HCT116 (cell line): ENCODE data around the gene AQP1. TPM values are rescaled to one million over a fixed set of nuclear protein-coding genes. Genes with fewer than 3 reads are reported as not detected.

Experiments used
- ATAC-seq: fragments of 200-7000 bp; cut with Tn5 transposase; 2 replicates; pipeline ENCODE4 v1.9.1; 2020; ENCODE audit warnings: mild to moderate bottlenecking, moderate library complexity
- BruUV-seq: library from RNA; stranded (reverse); fragments of 400-500 nt; replicated peaks from 2 replicates; lab custom pipeline; 2021; lab: Mats Ljungman, UMichigan
- CTCF ChIA-PET: fragments of 300-600 bp; sonication (Branson Sonifier 250); formaldehyde crosslinking; loops from one replicate; lab custom pipeline; 2021; ENCODE audit warnings: antibody characterized with exemption; lab: Charles Lee
- POLR2A ChIA-PET: fragments of 300-600, 350-600 bp; sonication (Branson Sonifier 250); formaldehyde crosslinking; loops from one replicate; lab custom pipeline; 2021; ENCODE audit warnings: antibody characterized with exemption; lab: Charles Lee
- RAD21 ChIA-PET, 2 experiments: fragments of 300-600 bp; sonication (Branson Sonifier 250); formaldehyde crosslinking; loops; one replicate each; lab custom pipeline; 2023; ENCODE audit warnings: low total read pairs in 2 of 2; ENCODE audit not compliant: uncharacterized antibody in 2 of 2, unreplicated experiment in 2 of 2, low non-redundant PET in 1 of 2; lab: Charles Lee
- DNase-seq: peaks from one replicate; pipeline ENCODE4 v3.0.0-alpha.2; 2010; ENCODE audit warnings: low read depth, low spot score
- H2AFZ ChIP-seq: fragments of 200-600 bp; shearing (Covaris generic), sonication (generic); 2 replicates; pipeline ENCODE4 v1.6.1; 2017; ENCODE audit warnings: low read depth, mixed run types, mixed read lengths, antibody characterized with exemption, low read length; ENCODE audit not compliant: poor library complexity, severe bottlenecking
- H3K27ac ChIP-seq: 2 replicates; pipeline ENCODE4 v1.5.1; 2012; ENCODE audit warnings: low read depth, low read length
- H3K27me3 ChIP-seq: fragments of 200-600 bp; sonication (generic); 2 replicates; pipeline ENCODE4 v1.6.1; 2016; ENCODE audit warnings: mixed run types, low read length, mixed read lengths; ENCODE audit not compliant: insufficient read depth
- H3K36me3 ChIP-seq, 2 experiments: fragments of 200-500 bp in 1 of 2; fragments of 200-600 bp in 1 of 2; sonication (Bioruptor generic) in 1 of 2; sonication (generic) in 1 of 2; 2 replicates each; pipeline versions ENCODE4 v1.5.1 to v1.6.1; 2014 to 2016; ENCODE audit warnings: low read length in 2 of 2, inconsistent platforms in 1 of 2, mixed read lengths in 1 of 2, mixed run types in 1 of 2; ENCODE audit not compliant: insufficient read depth in 2 of 2, control insufficient read depth in 1 of 2
- H3K4me1 ChIP-seq, 2 experiments: fragments of 200-600 bp in 1 of 2; sonication (generic) in 1 of 2; 2 replicates each; pipeline versions ENCODE4 v1.5.1 to v1.6.1; 2012 to 2017; ENCODE audit warnings: low read length in 2 of 2, inconsistent platforms in 1 of 2, mild to moderate bottlenecking in 1 of 2, mixed read lengths in 1 of 2, mixed run types in 1 of 2, moderate library complexity in 1 of 2; ENCODE audit not compliant: insufficient read depth in 2 of 2, control insufficient read depth in 1 of 2
- H3K4me2 ChIP-seq: fragments of 200-600 bp; sonication (generic); 2 replicates; pipeline ENCODE4 v1.6.1; 2017; ENCODE audit warnings: mixed run types, low read length, mixed read lengths
- H3K4me3 ChIP-seq, 2 experiments: fragments of 200-600 bp in 1 of 2; sonication (generic) in 1 of 2; replicated peaks in 1 of 2; 2 replicates each; pipeline ENCODE4 v1.5.1; 2011 to 2016; ENCODE audit warnings: low read length in 2 of 2, control low read depth in 1 of 2, low read depth in 1 of 2, mild to moderate bottlenecking in 1 of 2, mixed read lengths in 1 of 2, mixed run types in 1 of 2
- H3K79me2 ChIP-seq: fragments of 200-600 bp; sonication (generic); 2 replicates; pipeline ENCODE4 v1.6.1; 2017; ENCODE audit warnings: mild to moderate bottlenecking, mixed run types, low read length, moderate library complexity, mixed read lengths; ENCODE audit not compliant: insufficient read depth
- H3K9ac ChIP-seq: fragments of 200-600 bp; sonication (generic); 2 replicates; pipeline ENCODE4 v1.6.1; 2016; ENCODE audit warnings: low read length, mixed read lengths
- H3K9me2 ChIP-seq: fragments of 200-600 bp; sonication (generic), shearing (Covaris generic); 2 replicates; pipeline ENCODE4 v1.6.1; 2017; ENCODE audit warnings: mixed run types, mild to moderate bottlenecking, moderate library complexity; ENCODE audit not compliant: insufficient read depth
- H3K9me3 ChIP-seq, 2 experiments: fragments of 200-500 bp in 1 of 2; fragments of 200-600 bp in 1 of 2; sonication (Bioruptor generic) in 1 of 2; sonication (generic) in 1 of 2; 2 replicates each; pipeline ENCODE4 v1.6.1; 2014 to 2017; ENCODE audit warnings: low read length in 2 of 2, mixed read lengths in 2 of 2, inconsistent platforms in 1 of 2, low read depth in 1 of 2, mild to moderate bottlenecking in 1 of 2, mixed run types in 1 of 2, moderate library complexity in 1 of 2; ENCODE audit not compliant: control insufficient read depth in 1 of 2, insufficient read depth in 1 of 2
- H4K20me1 ChIP-seq: fragments of 200-600 bp; sonication (generic), shearing (Covaris generic); 2 replicates; pipeline ENCODE4 v1.6.1; 2017; ENCODE audit warnings: mixed run types, mild to moderate bottlenecking, moderate library complexity; ENCODE audit not compliant: insufficient read depth
- ATF3 ChIP-seq: IDR thresholded peaks from 2 replicates; pipeline ENCODE4 v1.6.1; 2012
- CEBPB ChIP-seq: IDR thresholded peaks from 2 replicates; pipeline ENCODE4 v1.6.1; 2012; ENCODE audit warnings: low read depth
- CTCF ChIP-seq, 3 experiments: fragments of 200-600 bp in 1 of 3; sonication (generic) in 1 of 3; IDR thresholded peaks in 2 of 3; conservative IDR thresholded peaks in 1 of 3; 2 replicates each; pipeline ENCODE4 v1.5.1; 2012 to 2017; ENCODE audit warnings: low read depth in 2 of 3, low read length in 2 of 3, antibody characterized with exemption in 1 of 3, borderline replicate concordance in 1 of 3, control low read depth in 1 of 3, mild to moderate bottlenecking in 1 of 3, mixed read lengths in 1 of 3, mixed run types in 1 of 3, moderate library complexity in 1 of 3; ENCODE audit not compliant: insufficient read depth in 1 of 3
- EZH2phosphoT487 ChIP-seq: fragments of 200-600 bp; IDR thresholded peaks from 2 replicates; pipeline ENCODE4 v1.6.1; 2018; ENCODE audit warnings: antibody characterized with exemption, borderline replicate concordance
- JUND ChIP-seq: IDR thresholded peaks from 2 replicates; pipeline ENCODE4 v1.6.1; 2012
- MAX ChIP-seq: IDR thresholded peaks from 2 replicates; pipeline ENCODE4 v1.6.1; 2012
- POLR2A ChIP-seq: IDR thresholded peaks from 2 replicates; pipeline ENCODE4 v1.7.0; 2011; ENCODE audit warnings: borderline replicate concordance; ENCODE audit not compliant: insufficient read depth, insufficient read length; ENCODE audit errors: extremely low read depth
- POLR2AphosphoS5 ChIP-seq: IDR thresholded peaks from 2 replicates; pipeline ENCODE4 v1.6.1; 2011; ENCODE audit warnings: mild to moderate bottlenecking, low read depth, low read length, moderate library complexity
- SIN3A ChIP-seq: IDR thresholded peaks from 2 replicates; pipeline ENCODE4 v1.6.1; 2012; ENCODE audit warnings: low read depth
- SP1 ChIP-seq: IDR thresholded peaks from 2 replicates; pipeline ENCODE4 v1.6.1; 2012; ENCODE audit warnings: low read depth
- SRF ChIP-seq: IDR thresholded peaks from 2 replicates; pipeline ENCODE4 v1.6.1; 2012; ENCODE audit warnings: low read depth
- TCF7L2 ChIP-seq: IDR thresholded peaks from 2 replicates; pipeline ENCODE4 v1.7.0; 2011; ENCODE audit warnings: borderline replicate concordance, inconsistent platforms; ENCODE audit not compliant: insufficient read depth, insufficient read length; ENCODE audit errors: extremely low read depth
- ZBTB33 ChIP-seq: IDR thresholded peaks from 2 replicates; pipeline ENCODE4 v1.6.1; 2011; ENCODE audit warnings: mild to moderate bottlenecking, low read length, moderate library complexity; ENCODE audit not compliant: insufficient replicate concordance; ENCODE audit errors: extremely low read depth
- ZFX ChIP-seq: fragments of 450-650 bp; IDR thresholded peaks from 2 replicates; pipeline ENCODE4 v1.6.1; 2017
- ZNF274 ChIP-seq: fragments of 200-500 bp; sonication (Bioruptor generic); IDR thresholded peaks from 2 replicates; pipeline ENCODE4 v1.6.1; 2014; ENCODE audit warnings: mild to moderate bottlenecking, low read depth, low read length, inconsistent platforms
- intact Hi-C: fragments of 100-400 bp; cut with micrococcal nuclease; formaldehyde crosslinking; loops from 2 replicates; pipeline ENCODE4 v1.10.0; 2022
- total RNA-seq: library from RNA; stranded (reverse); gene quantifications from one replicate; pipeline ENCODE4 v1.2.1, GENCODE V29; 2021; ENCODE audit not compliant: unreplicated experiment

Gene AQP1
- total RNA-seq, 1 experiment from 2014 or later: 2.0 TPM

GRCh38 chr7:30918676-30919075 lies 7.0 kb downstream of the AQP1 start (continued):
- TF ChIP-seq JUND (no peak), TCF7L2 (no peak), ZFX (no peak), POLR2AphosphoS5 (no peak), CTCF (IDR thresholded peaks at IDR 0.05 in 2 of 3, conservative IDR thresholded peaks at IDR 0.05 in 1 of 3; ENCODE audit: borderline replicate concordance in 1 of 3, insufficient read depth in 1 of 3, low read depth in 2 of 3, low read length in 2 of 3) (no peak), ATF3 (no peak), EZH2phosphoT487 (no peak)

- Histone ChIP-seq H3K4me2 (peak overlapping the region; percentile 71), H2AFZ (no peak overlapping the region), H3K9me3 (no peaks in the 10 kb centered on the region), H3K36me3 (no peaks in the 10 kb centered on the region), H3K79me2 (no peaks in the 10 kb centered on the region), H3K4me1 (peaks cover 8 to 30% of the 10 kb centered on the region in 2 experiments), H3K27ac (no peak overlapping the region), H3K9me2 (no peaks in the 10 kb centered on the region), H3K27me3 (no peaks in the 10 kb centered on the region), H4K20me1 (no peaks in the 10 kb centered on the region), H3K4me3 (no peak overlapping the region), H3K9ac (no peak overlapping the region)
- no peak for TF ChIP-seq SIN3A
- TF ChIP-seq POLR2AphosphoS5: no peak
- no peak for TF ChIP-seq ZBTB33
- no peak for TF ChIP-seq CEBPB
- no peak for TF ChIP-seq ZNF274
- TF ChIP-seq ZFX: no peak
- TF ChIP-seq SRF: no peak
- no peak; the same call in 1 of the 2 replicates for TF ChIP-seq MAX
- no peak for TF ChIP-seq ATF3
- TF ChIP-seq EZH2phosphoT487: no peak
- no peak for TF ChIP-seq SP1
- no peak for TF ChIP-seq POLR2A
- ATAC-seq (no peak), DNase-seq (no peak)
- intact Hi-C loops: no loop called here
- CTCF ChIA-PET: interaction anchor here (1.6 kb wide), 1 partner anchor 18 kb away, joined by 5 read pairs; no protein-coding TSS in a partner anchor
- RAD21 ChIA-PET: no interaction called here
- BruUV-seq: no TSS peak
- POLR2A ChIA-PET: no interaction called here
Measured at GRCh38 chr7:30920021-30920583, 8.4 kb downstream of the AQP1 start.
